ENCODE results near the gene ERN1. TPM values are rescaled to one million over a fixed set of nuclear protein-coding genes. Genes with fewer than 3 reads are reported as not detected.

Gene ERN1
- total and polyA plus RNA-seq, 2 of the 8 experiments (the other 6 are each of a cell fraction or from before 2014, with no cell fraction given): 1.8 to 3.9 TPM

- H3K9ac ChIP-seq (replicated peaks in 1 of 4; ENCODE audit: extremely low read depth in 1 of 4, low read depth in 3 of 4, low read length in 3 of 4): no peak overlapping the region
- peak overlapping the region; percentile 36 for H4K91ac ChIP-seq (replicated peaks; ENCODE audit: insufficient read length, low read length)
- H2BK15ac ChIP-seq (ENCODE audit: low read length): no peak overlapping the region
- no peak overlapping the region for H3K56ac ChIP-seq (replicated peaks; ENCODE audit: insufficient read length, low read depth, low read length)
- no peak overlapping the region for H3K23ac ChIP-seq (ENCODE audit: insufficient read length)
- ChIA-PET POLR2A (ENCODE audit: partially characterized antibody) (interaction anchor here (0.6 to 7.3 kb wide), 28 partner anchors 10 to 558 kb away, joined by 3 to 193 read pairs (median 4); partner anchors contain the start of genes ERN1, GH1 and TEX2), CTCF (ENCODE audit: partially characterized antibody) (interaction anchor here (0.7 to 2.5 kb wide), 12 partner anchors 10 to 230 kb away, joined by 3 to 13 read pairs (median 4); partner anchors contain the start of genes GH1 and ICAM2)
- peaks cover 0 to 21% (median 4%) of the 10 kb centered on the region in 4 experiments; a peak in 6 of 8 replicates for H3K36me3 ChIP-seq (ENCODE audit: control insufficient read depth in 2 of 4, insufficient read depth in 4 of 4, low read length in 3 of 4)
- no peak overlapping the region for H2BK20ac ChIP-seq (ENCODE audit: low read length)
- H4K8ac ChIP-seq (ENCODE audit: extremely low read depth, insufficient read depth, low read length): no peak overlapping the region
- DNase-seq (ENCODE audit: low read depth in 1 of 2, low spot score in 2 of 2) (no peak), FAIRE-seq (no peak)
- no peak overlapping the region for H3K14ac ChIP-seq (ENCODE audit: insufficient read length)
- no peak overlapping the region for H2BK5ac ChIP-seq (ENCODE audit: low read depth, low read length)
- no peak overlapping the region; a peak in 1 of 4 replicates for H3K4me2 ChIP-seq (ENCODE audit: insufficient read depth in 1 of 2, low read depth in 2 of 2, low read length in 2 of 2)
- 0 out of 2 replicates have a peak overlapping the region, but pooled peaks have one; percentile 5 for H3K27ac ChIP-seq (ENCODE audit: low read depth, low read length)
- no peak overlapping the region for H3K4ac ChIP-seq (replicated peaks; ENCODE audit: insufficient read length, low read depth, low read length)
- no peaks in the 10 kb centered on the region for H3K79me1 ChIP-seq (ENCODE audit: low read depth, low read length)
- H2AK5ac ChIP-seq (ENCODE audit: low read depth, low read length): no peak overlapping the region
- WGBS, 2 experiments (ENCODE audit: extremely low coverage in 1 of 2, insufficient coverage in 1 of 2, insufficient read length in 1 of 2, insufficient replicate concordance in 2 of 2, low coverage in 1 of 2, low lambda C conversion rate in 2 of 2, missing lambda C conversion rate in 1 of 2): 88% methylated on average over 4 of the region's 4 CpGs; no CpG with 5 or more reads in 1 of the 2 experiments
- H2AFZ ChIP-seq (ENCODE audit: low read length): no peak overlapping the region
- H2BK12ac ChIP-seq (ENCODE audit: low read depth, low read length): no peak overlapping the region
- no peak overlapping the region for H2BK120ac ChIP-seq (replicated peaks; ENCODE audit: low read depth, low read length)
- no peak overlapping the region for H4K5ac ChIP-seq (ENCODE audit: insufficient read length, low read depth, low read length)
- H3K9me3 ChIP-seq (ENCODE audit: insufficient read depth in 2 of 2, low read depth in 1 of 2, low read length in 1 of 2): no peaks in the 10 kb centered on the region
- H3K23me2 ChIP-seq (ENCODE audit: low read depth, low read length): peaks cover 6% of the 10 kb centered on the region
- H3K18ac ChIP-seq (ENCODE audit: extremely low read depth, low read length): no peak overlapping the region
- H4K20me1 ChIP-seq (replicated peaks in 1 of 2; ENCODE audit: control insufficient read depth in 1 of 2, insufficient read depth in 2 of 2, low read length in 2 of 2): peaks cover 0 to 4% of the 10 kb centered on the region in 2 experiments
- H3K4me3 ChIP-seq (ENCODE audit: extremely low read depth in 1 of 4, insufficient read depth in 2 of 4, low read depth in 3 of 4, low read length in 4 of 4): no peak overlapping the region
- H3K79me2 ChIP-seq (ENCODE audit: control insufficient read depth in 1 of 2, insufficient read depth in 2 of 2, low read length in 2 of 2): peaks cover 0 to 10% of the 10 kb centered on the region in 2 experiments; a peak in 1 of 4 replicates
- H3K27me3 ChIP-seq (replicated peaks in 1 of 4; ENCODE audit: control insufficient read depth in 3 of 4, extremely low read depth in 1 of 4, insufficient read depth in 3 of 4, low read length in 3 of 4): no peaks in the 10 kb centered on the region
- peaks cover 0 to 9% (median 3%) of the 10 kb centered on the region in 4 experiments; a peak in 5 of 7 replicates for H3K4me1 ChIP-seq (replicated peaks in 1 of 4; ENCODE audit: control insufficient read depth in 3 of 4, insufficient read depth in 4 of 4, low read length in 3 of 4)
- TF ChIP-seq TAF7 (optimal IDR thresholded peaks at IDR 0.05; ENCODE audit: borderline replicate concordance, low read depth, low read length): no peak
- TF ChIP-seq CTCF (IDR thresholded peaks at IDR 0.05; ENCODE audit: control extremely low read depth in 1 of 3, insufficient read depth in 1 of 3, low read depth in 1 of 3, low read length in 3 of 3): peak in 1 of 3 experiments; percentile 4; a peak in 1 of 4 replicates
- TF ChIP-seq NANOG (IDR thresholded peaks at IDR 0.05; ENCODE audit: insufficient read depth, low read depth, low read length, poor library complexity, severe bottlenecking): no peak
- no peak for TF ChIP-seq SP1 (IDR thresholded peaks at IDR 0.05; ENCODE audit: low read depth, low read length)
- no peak for TF ChIP-seq ATF2 (IDR thresholded peaks at IDR 0.05; ENCODE audit: low read length)
- TF ChIP-seq SIN3A (conservative IDR thresholded peaks at IDR 0.05 in 1 of 2, IDR thresholded peaks at IDR 0.05 in 1 of 2; ENCODE audit: low read depth in 1 of 2, low read length in 2 of 2): no peak
- no peak for TF ChIP-seq TEAD4 (IDR thresholded peaks at IDR 0.05; ENCODE audit: low read depth, low read length)
- no peak for TF ChIP-seq EP300 (IDR thresholded peaks at IDR 0.05; ENCODE audit: borderline replicate concordance in 1 of 2, low read depth in 2 of 2, low read length in 2 of 2)
These were observed 18.8 kb upstream of the ERN1 start for GRCh38 chr17:64148699-64149098.
